Ammon's horn (tissue), 1 donor: ENCODE results near the gene VPS4B.
"Not testable (repeated sequence)": the region's sequence is repeated elsewhere in the genome, so short reads cannot be mapped to it uniquely, and the experiment has no call there.

ENCODE experiments used
- DNase-seq: peaks from one replicate; pipeline ENCODE4 v3.0.0-alpha.2; 2016; ENCODE audit warnings: low spot score

Gene VPS4B

DNA sequence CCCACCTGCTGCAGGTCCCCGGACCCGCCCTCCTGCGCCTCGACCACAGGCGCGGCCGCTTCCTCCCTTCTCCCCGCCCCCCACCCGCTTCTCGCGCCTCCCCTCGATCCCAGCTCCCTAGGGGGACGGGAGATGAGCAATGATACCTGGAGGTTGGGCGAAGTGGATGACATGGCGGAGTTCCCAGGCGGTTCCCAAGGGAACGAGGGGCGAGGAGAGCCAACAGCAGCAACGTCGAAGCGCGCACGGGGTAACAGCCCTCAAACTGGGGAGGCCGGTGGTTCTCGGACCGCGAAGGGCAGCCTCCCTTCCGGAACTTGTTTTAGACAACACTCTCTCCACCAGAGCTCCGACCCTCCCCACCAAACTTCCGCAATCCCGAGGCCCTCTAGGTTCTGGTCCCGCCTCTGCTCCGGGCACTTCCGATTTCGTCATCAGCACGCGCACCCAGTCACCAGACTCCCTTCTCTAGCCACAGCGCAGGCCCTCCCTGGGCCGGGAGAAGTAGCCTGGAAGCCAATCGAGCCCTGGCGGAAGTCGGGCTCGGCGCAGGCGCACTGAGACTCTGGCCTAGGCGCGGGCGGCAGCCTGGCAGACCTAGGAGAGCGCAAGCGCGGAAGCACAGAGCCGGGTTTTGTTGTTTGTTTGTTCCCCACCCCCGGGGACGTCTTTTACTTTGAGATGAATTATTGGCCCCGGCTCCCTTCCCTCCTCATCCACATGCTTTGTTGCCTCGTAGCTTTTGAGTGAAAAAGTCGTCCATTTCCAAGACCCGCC lies at the start of gene VPS4B:
Gene VPS4B, minus strand, starts transcription at position 390 of the 777 bp plus-strand sequence. Its CDS starts 217 bp downstream, at position 173.
- DNase-seq = peak; percentile 99

- no peak for DNase-seq
Measured at GRCh38 chr18:63470751-63471150, 48.5 kb upstream of the VPS4B start.

GRCh38 chr18:63468575-63468974 lies 46.3 kb upstream of the VPS4B start:
- no peak for DNase-seq

- no peak for DNase-seq
Measured at GRCh38 chr18:63467699-63468098, 45.4 kb upstream of the VPS4B start.

GRCh38 chr18:63465059-63465458 lies 42.8 kb upstream of the VPS4B start:
- no peak for DNase-seq

- DNase-seq = no peak
Measured at GRCh38 chr18:63464434-63464833, 42.2 kb upstream of the VPS4B start.

DNA sequence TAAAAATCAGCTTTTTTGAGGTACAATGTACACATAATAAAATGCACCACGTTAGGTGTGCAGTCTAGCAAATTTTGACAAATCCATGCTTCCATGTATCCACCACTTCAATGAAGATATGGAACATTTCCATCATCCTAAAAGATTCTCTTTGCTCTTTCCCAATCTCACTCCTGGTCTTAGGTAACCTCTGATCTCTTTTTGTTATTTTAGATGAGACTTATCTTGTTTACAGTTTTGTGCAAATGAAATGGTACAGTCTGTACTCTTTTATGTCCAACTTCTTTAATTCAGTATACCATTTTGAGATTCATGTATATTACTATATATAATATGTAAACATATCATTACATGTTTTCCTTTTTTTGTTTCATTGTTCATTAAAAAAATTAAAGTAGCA lies 38.1 kb upstream of the VPS4B start:
- no peak for DNase-seq

DNA sequence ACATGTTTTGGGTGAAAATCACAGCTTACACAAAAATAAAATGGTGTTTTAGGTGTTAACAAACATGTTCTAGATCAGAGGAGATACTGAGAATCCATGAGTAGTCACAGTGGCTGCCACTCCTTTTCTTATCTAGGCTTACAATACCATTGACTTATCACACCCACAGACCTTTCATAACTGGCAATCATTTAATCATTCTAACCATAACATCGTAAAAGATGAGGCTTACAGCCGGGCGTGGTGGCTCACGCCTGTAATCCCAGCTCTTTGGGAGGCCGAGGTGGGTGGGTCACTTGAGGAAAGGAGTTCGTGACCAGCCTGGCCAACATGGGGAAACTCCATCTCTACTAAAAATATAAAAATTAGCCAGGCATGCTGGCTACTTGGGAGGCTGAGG lies 35.7 kb upstream of the VPS4B start:
- DNase-seq = no peak

- DNase-seq = no peak
Measured at GRCh38 chr18:63454497-63454896, 32.2 kb upstream of the VPS4B start.

GRCh38 chr18:63452751-63453150 lies 30.5 kb upstream of the VPS4B start:
- DNase-seq = not testable (repeated sequence)

DNA sequence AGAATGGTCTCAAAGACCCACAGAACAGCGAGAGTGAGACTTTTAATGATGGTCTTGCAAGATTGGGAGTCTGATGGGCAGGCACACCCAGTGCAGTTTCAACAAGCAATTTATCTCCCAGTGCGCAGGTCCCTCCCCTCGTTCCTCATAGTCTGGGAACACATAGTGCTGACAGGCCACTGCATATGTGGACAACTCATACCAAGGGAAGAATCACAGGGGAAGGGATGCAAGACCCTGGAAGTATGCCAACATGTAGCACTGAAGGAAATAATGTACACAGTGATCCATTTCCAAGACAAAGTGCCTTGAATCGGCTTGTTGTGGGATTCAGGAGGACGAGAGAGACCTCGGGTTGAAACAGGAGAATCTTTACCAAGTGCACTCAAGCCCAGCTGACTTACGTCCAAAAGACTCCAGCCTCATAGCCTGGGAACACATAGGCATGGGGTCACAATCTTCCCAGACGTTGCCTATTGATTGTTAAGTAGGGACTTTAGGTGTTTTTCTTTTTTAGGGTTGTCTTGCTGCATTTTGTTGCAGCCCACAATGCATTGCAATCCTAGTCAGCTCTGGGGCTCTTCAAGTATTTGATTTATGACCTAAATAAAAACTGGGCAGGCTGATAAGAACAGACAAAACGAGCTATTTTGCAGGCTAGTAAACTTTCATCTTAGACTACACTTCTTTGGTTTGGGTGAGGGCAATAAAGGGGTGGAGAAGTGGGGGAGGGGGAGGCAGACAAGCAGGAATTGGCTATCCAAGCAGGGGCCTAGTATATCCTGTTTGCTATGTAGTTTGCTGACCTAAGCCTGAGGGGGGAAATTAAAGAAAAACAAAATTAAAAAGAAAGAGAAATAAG lies 29.8 kb upstream of the VPS4B start:
- DNase-seq = no peak

DNA sequence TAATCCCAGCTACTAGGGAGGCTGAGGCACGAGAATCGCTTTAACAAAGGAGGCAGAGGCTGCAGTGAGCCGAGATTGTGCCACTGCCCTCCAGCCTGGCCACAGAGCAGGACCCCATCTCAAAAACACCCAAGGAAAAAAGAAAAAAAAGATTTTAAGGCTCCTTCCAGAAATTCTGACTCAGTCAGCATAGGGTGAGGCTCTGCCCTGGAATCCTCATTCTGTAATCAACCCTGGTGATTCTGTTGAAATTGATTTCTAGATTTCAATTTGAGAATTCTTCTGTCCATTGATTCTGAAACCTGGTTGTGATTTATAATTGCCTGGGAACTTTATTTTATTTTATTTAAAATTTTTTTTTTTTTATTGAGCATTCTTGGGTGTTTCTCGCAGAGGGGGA lies 27.1 kb upstream of the VPS4B start:
- DNase-seq = no peak

- no peak for DNase-seq
Measured at GRCh38 chr18:63447066-63447465, 24.8 kb upstream of the VPS4B start.

GRCh38 chr18:63446266-63446665 lies 24.0 kb upstream of the VPS4B start:
- DNase-seq = no peak

DNA sequence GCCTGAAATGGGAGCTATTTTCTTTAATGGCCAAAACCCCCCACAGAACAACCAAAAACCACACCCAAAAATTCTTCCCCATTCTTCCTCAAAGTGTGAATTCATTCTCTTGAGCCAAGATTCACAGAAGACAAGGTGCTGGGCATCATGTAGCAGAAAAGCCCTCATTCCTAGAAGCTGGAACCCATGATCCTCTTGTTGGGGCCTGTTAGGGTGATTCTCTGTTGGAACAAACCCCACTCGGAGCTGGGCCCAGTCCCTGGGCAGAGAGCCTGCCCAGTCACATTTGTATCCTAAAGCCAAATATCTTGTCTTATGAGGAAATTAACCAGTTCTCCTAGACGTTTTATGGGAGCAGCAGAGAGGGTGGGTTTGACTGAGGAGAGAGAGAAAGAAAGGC lies 22.8 kb upstream of the VPS4B start:
- no peak for DNase-seq

DNA sequence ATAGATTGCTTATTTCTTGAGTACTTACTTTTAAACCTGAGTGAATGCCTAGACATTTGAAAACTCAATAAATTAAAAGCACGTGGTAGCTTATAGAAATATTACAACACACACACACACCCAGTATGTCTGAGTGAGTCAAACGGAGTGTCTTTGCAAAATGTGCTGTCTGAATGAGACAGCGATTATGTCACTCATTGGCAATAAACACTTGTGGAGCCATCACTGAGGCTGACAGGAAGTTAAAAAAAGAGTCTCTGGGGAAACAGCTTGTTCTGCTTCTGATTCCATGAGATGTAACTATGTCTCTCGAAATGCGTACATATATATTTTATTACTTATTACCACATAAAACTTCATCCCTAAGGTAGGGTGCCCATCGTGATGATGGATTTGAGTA lies 22.3 kb upstream of the VPS4B start:
- DNase-seq = peak; percentile 8

DNA sequence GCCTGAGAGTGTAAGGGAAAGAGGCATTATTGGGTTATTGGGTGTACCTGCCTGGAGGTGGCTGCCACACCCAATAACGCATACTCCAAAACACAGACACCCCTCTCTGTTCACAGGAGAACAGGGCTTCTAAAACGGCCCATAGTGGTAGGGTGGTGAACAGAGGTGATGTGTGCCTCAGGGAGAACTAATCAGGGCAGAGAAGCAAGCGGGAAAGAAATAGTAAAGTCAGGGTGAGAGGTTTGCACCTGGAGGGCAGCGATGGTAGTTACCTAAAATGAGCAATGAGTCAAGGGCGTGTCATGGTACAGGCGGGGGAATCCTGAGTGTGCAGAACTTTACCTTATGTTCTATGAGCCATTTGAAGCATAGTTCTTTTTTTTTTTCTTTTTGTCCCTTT lies 21.6 kb upstream of the VPS4B start:
- no peak for DNase-seq

- no peak for DNase-seq
Measured at GRCh38 chr18:63440881-63441280, 18.6 kb upstream of the VPS4B start.

DNA sequence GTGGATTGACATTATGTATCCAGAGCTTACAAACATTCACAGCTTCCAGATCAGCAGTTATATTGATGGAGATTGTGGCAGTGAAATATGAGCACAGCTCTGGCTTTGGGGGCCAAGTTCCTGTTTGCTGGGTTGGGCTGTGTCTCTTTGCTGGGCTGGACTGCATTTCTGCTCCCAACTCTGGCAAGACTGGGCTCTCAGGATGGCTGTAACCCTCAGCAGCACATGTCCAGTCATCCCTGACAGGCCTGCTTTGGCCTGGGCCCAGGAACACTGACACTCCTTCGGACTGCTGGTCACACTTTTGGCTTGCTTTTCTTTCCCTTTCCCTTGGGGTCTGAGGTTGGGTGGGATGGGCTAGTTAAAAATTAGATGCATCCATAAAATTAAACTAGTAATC lies 17.9 kb upstream of the VPS4B start:
- no peak for DNase-seq

DNA sequence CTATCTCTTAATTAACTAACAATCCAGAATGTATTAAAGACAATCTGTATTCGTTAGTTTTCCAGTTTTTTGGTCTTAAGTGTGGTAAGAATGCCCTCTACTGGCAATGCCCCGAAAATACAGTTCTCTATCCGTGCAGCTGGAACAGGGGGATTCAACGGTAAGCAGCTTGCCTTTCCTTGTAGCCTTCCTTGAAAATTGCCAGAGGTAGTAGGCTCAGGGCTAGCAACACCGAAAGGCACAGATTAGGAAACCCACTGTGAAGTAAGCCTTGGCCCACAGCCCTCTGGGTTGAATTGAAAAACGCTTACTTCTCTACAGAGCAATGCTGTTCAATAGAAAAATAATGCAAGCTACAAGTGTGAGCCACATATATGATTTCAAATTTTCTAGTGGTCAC lies 17.1 kb upstream of the VPS4B start:
- DNase-seq = peak; percentile 81

- no peak for DNase-seq
Measured at GRCh38 chr18:63438181-63438580, 15.9 kb upstream of the VPS4B start.

- DNase-seq = no peak
Measured at GRCh38 chr18:63433334-63433866, 11.1 kb upstream of the VPS4B start.

DNA sequence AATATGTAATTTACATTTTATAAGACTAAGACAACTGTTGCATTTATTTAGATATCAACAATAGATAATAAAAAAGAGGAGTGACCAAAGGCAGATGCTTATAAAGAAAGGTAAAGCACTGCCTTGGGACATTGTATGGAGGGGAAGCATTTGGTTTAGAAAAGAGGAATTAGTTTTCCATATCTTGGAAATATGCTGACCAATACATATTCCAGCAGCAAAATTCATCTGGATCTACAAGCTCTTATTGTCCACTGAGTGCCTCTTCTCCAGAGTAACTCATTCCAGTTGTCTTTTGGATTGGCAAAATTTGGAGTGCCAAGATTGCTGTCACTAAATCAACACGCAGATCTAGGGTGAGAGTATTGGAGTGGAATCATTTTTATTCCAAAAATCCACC lies 8.9 kb upstream of the VPS4B start:
- DNase-seq = no peak
